H1 (cell line): Measurements from ENCODE around the gene PRSS2. TPM values are rescaled to one million over a fixed set of nuclear protein-coding genes. Genes with fewer than 3 reads are reported as not detected.

Experiments used
- CTCF ChIA-PET: fragments of 300-600 bp; sonication (Branson Sonifier 250); formaldehyde crosslinking; loops from one replicate; lab custom pipeline; 2021; ENCODE audit not compliant: partially characterized antibody; lab: Charles Lee
- POLR2A ChIA-PET: fragments of 300-600 bp; sonication (Branson Sonifier 250); formaldehyde crosslinking; loops from one replicate; lab custom pipeline; 2021; ENCODE audit warnings: inconsistent platforms; ENCODE audit not compliant: partially characterized antibody; lab: Charles Lee
- DNase-seq, 2 experiments: peaks; one replicate each; pipeline versions ENCODE4 v3.0.0 to v3.0.0-alpha.2; 2010 to 2022; ENCODE audit warnings: low spot score in 2 of 2, low read depth in 1 of 2, mixed read lengths in 1 of 2
- FAIRE-seq: peaks from 2 replicates; lab custom pipeline; 2011; peaks lifted over from hg19 to GRCh38; lab: Jason Lieb, UNC
- H2AFZ ChIP-seq: 2 replicates; pipeline ENCODE4 v1.8.1; 2012; ENCODE audit warnings: low read length, inconsistent platforms
- H2AK5ac ChIP-seq: 2 replicates; pipeline ENCODE4 v1.6.1; 2013; ENCODE audit warnings: low read depth, low read length
- H2BK120ac ChIP-seq: replicated peaks from 2 replicates; pipeline ENCODE3; 2013; ENCODE audit warnings: low read depth, low read length, inconsistent platforms
- H2BK12ac ChIP-seq: 2 replicates; pipeline ENCODE4 v1.6.1; 2013; ENCODE audit warnings: low read depth, low read length
- H2BK15ac ChIP-seq: 2 replicates; pipeline ENCODE4 v1.6.1; 2013; ENCODE audit warnings: low read length
- H2BK20ac ChIP-seq: 2 replicates; pipeline ENCODE4 v1.6.1; 2013; ENCODE audit warnings: low read length
- H2BK5ac ChIP-seq: 2 replicates; pipeline ENCODE4 v1.6.1; 2013; ENCODE audit warnings: low read depth, low read length
- H3K14ac ChIP-seq: 2 replicates; pipeline ENCODE4 v1.6.1; 2013; ENCODE audit warnings: inconsistent platforms; ENCODE audit not compliant: insufficient read length
- H3K18ac ChIP-seq: 2 replicates; pipeline ENCODE4 v1.6.1; 2013; ENCODE audit warnings: low read length; ENCODE audit errors: extremely low read depth
- H3K23ac ChIP-seq: 2 replicates; pipeline ENCODE4 v1.6.1; 2013; ENCODE audit warnings: inconsistent platforms; ENCODE audit not compliant: insufficient read length
- H3K23me2 ChIP-seq: 2 replicates; pipeline ENCODE4 v1.6.1; 2013; ENCODE audit warnings: low read depth, low read length
- H3K27ac ChIP-seq: 2 replicates; pipeline ENCODE4 v1.6.1; 2011; ENCODE audit warnings: low read depth, low read length, inconsistent platforms
- H3K27me3 ChIP-seq, 4 experiments: replicated peaks in 1 of 4; 1 replicate in 1 of 4; 2 replicates in 3 of 4; pipeline versions ENCODE4 v1.6.1 to v1.8.1; 2011 to 2013; ENCODE audit warnings: low read length in 3 of 4, mild to moderate bottlenecking in 3 of 4, inconsistent platforms in 2 of 4, mixed read lengths in 2 of 4, moderate library complexity in 1 of 4; ENCODE audit not compliant: control insufficient read depth in 3 of 4, insufficient read depth in 3 of 4; ENCODE audit errors: extremely low read depth in 1 of 4
- H3K36me3 ChIP-seq, 4 experiments: 2 replicates each; pipeline versions ENCODE4 v1.6.1 to v1.8.1; 2011 to 2013; ENCODE audit warnings: mild to moderate bottlenecking in 4 of 4, low read length in 3 of 4, moderate library complexity in 2 of 4, control low read depth in 1 of 4, inconsistent platforms in 1 of 4; ENCODE audit not compliant: insufficient read depth in 4 of 4, control insufficient read depth in 2 of 4
- H3K4ac ChIP-seq: replicated peaks from 2 replicates; pipeline ENCODE3; 2013; ENCODE audit warnings: low read length, low read depth, mixed read lengths, inconsistent platforms; ENCODE audit not compliant: insufficient read length
- H3K4me1 ChIP-seq, 4 experiments: replicated peaks in 1 of 4; 1 replicate in 1 of 4; 2 replicates in 3 of 4; pipeline versions ENCODE4 v1.6.1 to v1.8.1; 2011 to 2013; ENCODE audit warnings: low read length in 3 of 4, inconsistent platforms in 2 of 4, mixed read lengths in 1 of 4; ENCODE audit not compliant: insufficient read depth in 4 of 4, control insufficient read depth in 3 of 4
- H3K4me2 ChIP-seq, 2 experiments: 2 replicates each; pipeline versions ENCODE4 v1.6.1 to v1.8.1; 2011 to 2013; ENCODE audit warnings: low read depth in 2 of 2, low read length in 2 of 2, control low read depth in 1 of 2, inconsistent platforms in 1 of 2, mild to moderate bottlenecking in 1 of 2; ENCODE audit not compliant: insufficient read depth in 1 of 2
- H3K4me3 ChIP-seq, 4 experiments: fragments of 200-600, 300-600 bp in 1 of 4; sonication (generic), shearing (Covaris generic), sonication (Bioruptor Twin) in 1 of 4; 2 replicates each; pipeline versions ENCODE4 v1.5.1 to v1.8.1; 2011 to 2016; ENCODE audit warnings: low read length in 4 of 4, low read depth in 3 of 4, control low read depth in 2 of 4, inconsistent platforms in 2 of 4, mild to moderate bottlenecking in 2 of 4, mixed read lengths in 1 of 4, moderate library complexity in 1 of 4; ENCODE audit not compliant: insufficient read depth in 2 of 4; ENCODE audit errors: extremely low read depth in 1 of 4
- H3K56ac ChIP-seq: replicated peaks from 2 replicates; pipeline ENCODE3; 2013; ENCODE audit warnings: low read depth, mild to moderate bottlenecking, mixed read lengths, low read length, inconsistent platforms; ENCODE audit not compliant: insufficient read length
- H3K79me1 ChIP-seq: 2 replicates; pipeline ENCODE4 v1.6.1; 2013; ENCODE audit warnings: low read depth, low read length, control low read depth
- H3K79me2 ChIP-seq, 2 experiments: 2 replicates each; pipeline versions ENCODE4 v1.6.1 to v1.8.1; 2012 to 2013; ENCODE audit warnings: low read length in 2 of 2, mild to moderate bottlenecking in 2 of 2, inconsistent platforms in 1 of 2; ENCODE audit not compliant: insufficient read depth in 2 of 2, control insufficient read depth in 1 of 2
- H3K9ac ChIP-seq, 4 experiments: replicated peaks in 1 of 4; 1 replicate in 1 of 4; 2 replicates in 3 of 4; pipeline versions ENCODE4 v1.6.1 to v1.8.1; 2011 to 2013; ENCODE audit warnings: low read depth in 3 of 4, low read length in 3 of 4, control low read depth in 2 of 4, mild to moderate bottlenecking in 2 of 4, moderate library complexity in 2 of 4, inconsistent platforms in 1 of 4; ENCODE audit errors: extremely low read depth in 1 of 4
- H3K9me3 ChIP-seq, 2 experiments: 2 replicates each; pipeline versions ENCODE4 v1.6.1 to v1.8.1; 2012 to 2013; ENCODE audit warnings: mild to moderate bottlenecking in 2 of 2, moderate library complexity in 2 of 2, control low read depth in 1 of 2, inconsistent platforms in 1 of 2, low read depth in 1 of 2, low read length in 1 of 2, mixed read lengths in 1 of 2; ENCODE audit not compliant: insufficient read depth in 2 of 2
- H4K20me1 ChIP-seq, 2 experiments: replicated peaks in 1 of 2; 2 replicates each; pipeline versions ENCODE3 to v1.8.1; 2011 to 2013; ENCODE audit warnings: inconsistent platforms in 2 of 2, low read length in 2 of 2, mild to moderate bottlenecking in 1 of 2; ENCODE audit not compliant: insufficient read depth in 2 of 2, control insufficient read depth in 1 of 2
- H4K5ac ChIP-seq: 2 replicates; pipeline ENCODE4 v1.6.1; 2013; ENCODE audit warnings: low read length, low read depth, mixed read lengths, inconsistent platforms; ENCODE audit not compliant: insufficient read length
- H4K8ac ChIP-seq: 2 replicates; pipeline ENCODE4 v1.8.0; 2013; ENCODE audit warnings: mild to moderate bottlenecking, moderate library complexity, low read length, inconsistent platforms; ENCODE audit not compliant: insufficient read depth; ENCODE audit errors: extremely low read depth
- H4K91ac ChIP-seq: replicated peaks from 2 replicates; pipeline ENCODE3; 2013; ENCODE audit warnings: low read length, mixed read lengths, inconsistent platforms; ENCODE audit not compliant: insufficient read length
- ATF3 ChIP-seq: IDR thresholded peaks from 2 replicates; pipeline ENCODE4 v1.6.1; 2011; ENCODE audit warnings: low read depth, mild to moderate bottlenecking, low read length; ENCODE audit not compliant: insufficient read depth
- BACH1 ChIP-seq: IDR thresholded peaks from 2 replicates; pipeline ENCODE4 v1.6.1; 2012; ENCODE audit warnings: low read length, improper control_type of control experiment
- E2F6 ChIP-seq: IDR thresholded peaks from 2 replicates; pipeline ENCODE4 v1.6.1; 2012; ENCODE audit warnings: inconsistent platforms
- HDAC2 ChIP-seq, 2 experiments: fragments of 300-600 bp in 1 of 2; sonication (generic) in 1 of 2; IDR thresholded peaks; 2 replicates each; pipeline ENCODE4 v1.6.1; 2011 to 2012; ENCODE audit warnings: low read depth in 2 of 2, low read length in 2 of 2, mild to moderate bottlenecking in 2 of 2, moderate library complexity in 2 of 2, borderline replicate concordance in 1 of 2, inconsistent platforms in 1 of 2
- KDM5A ChIP-seq: fragments of 200-600 bp; IDR thresholded peaks from 2 replicates; pipeline ENCODE4 v1.7.1; 2012; ENCODE audit warnings: mild to moderate bottlenecking, low read length, inconsistent platforms, mixed read lengths
- NANOG ChIP-seq: IDR thresholded peaks from 2 replicates; pipeline ENCODE4 v1.6.1; 2011; ENCODE audit warnings: low read length, low read depth, mild to moderate bottlenecking, inconsistent platforms; ENCODE audit not compliant: insufficient read depth, poor library complexity, severe bottlenecking
- PHF8 ChIP-seq: fragments of 200-600 bp; sonication (generic); conservative IDR thresholded peaks from 2 replicates; pipeline ENCODE4 v1.7.1; 2012; ENCODE audit warnings: low read depth, mild to moderate bottlenecking, inconsistent platforms, low read length, moderate library complexity
- POLR2A ChIP-seq, 2 experiments: IDR thresholded peaks; 1 replicate in 1 of 2; 2 replicates in 1 of 2; pipeline ENCODE4 v1.6.1; 2011; ENCODE audit warnings: low read depth in 2 of 2, low read length in 2 of 2, mild to moderate bottlenecking in 2 of 2; ENCODE audit errors: control extremely low read depth in 1 of 2
- RFX5 ChIP-seq: IDR thresholded peaks from 2 replicates; pipeline ENCODE4 v1.6.1; 2011; ENCODE audit warnings: low read depth, low read length, improper control_type of control experiment, borderline replicate concordance
- TBP ChIP-seq: IDR thresholded peaks from 2 replicates; pipeline ENCODE4 v1.6.1; 2011; ENCODE audit warnings: low read depth, low read length, improper control_type of control experiment
- WGBS, 2 experiments: shearing (Covaris generic) in 1 of 2; methylation state at CpG; one replicate each; pipeline versions ENCODE4 v1.1.6 to v1.1.7; 2013 to 2015; ENCODE audit warnings: low lambda C conversion rate in 2 of 2, mixed read lengths in 2 of 2, inconsistent platforms in 1 of 2, low coverage in 1 of 2, missing lambda C conversion rate in 1 of 2; ENCODE audit not compliant: insufficient replicate concordance in 2 of 2, insufficient coverage in 1 of 2, insufficient read length in 1 of 2; ENCODE audit errors: extremely low coverage in 1 of 2, missing lambda C conversion rate in 1 of 2; 5-methylcytosine and 5-hydroxymethylcytosine counted together
- polyA plus RNA-seq, 7 experiments: library from polyadenylated mRNA; depleted of rRNA in 3 of 7; stranded (reverse) in 5 of 7; unstranded in 2 of 7; fragments of >200 nt in 5 of 7; fragments of 200-250 nt in 2 of 7; gene quantifications; 1 replicate in 5 of 7; 2 replicates in 1 of 7; 4 replicates in 1 of 7; pipeline versions ENCODE4 v1.2.1 to v1.2.3, GENCODE V29; 2011 to 2013; ENCODE audit warnings: missing spikeins in 2 of 7, mixed read lengths in 2 of 7
- total RNA-seq: library from RNA; stranded (reverse); fragmentation: NEBNext Ultra II Directional; extraction: Animal tissue kit (Norgen Biotek cat#: 25700); gene quantifications from 2 replicates; pipeline ENCODE4 v1.2.1, GENCODE V29; 2021

PRSS2 gene
- total and polyA plus RNA-seq, 2 of the 8 experiments (the other 6 are each of a cell fraction or from before 2014, with no cell fraction given), result not detected

GRCh38 chr7:142800088-142800487 is 29.3 kb downstream of the PRSS2 start:
- no peak overlapping the region for H3K27ac ChIP-seq
- TF ChIP-seq RFX5 (no peak), HDAC2 (IDR thresholded peaks at IDR 0.05; ENCODE audit: borderline replicate concordance in 1 of 2, low read depth in 2 of 2, low read length in 2 of 2) (no peak), KDM5A (no peak), E2F6 (no peak), ATF3 (no peak), PHF8 (no peak), NANOG (no peak), TBP (no peak), BACH1 (no peak), POLR2A (IDR thresholded peaks at IDR 0.05; ENCODE audit: control extremely low read depth in 1 of 2, low read depth in 2 of 2, low read length in 2 of 2) (no peak)

More at GRCh38 chr7:142800088-142800487, 29.3 kb downstream of the PRSS2 start:
- 33% methylated on average over 1 of the region's 1 CpG; no CpG with 5 or more reads in 1 of the 2 experiments for WGBS, 2 experiments
- Histone ChIP-seq H2BK20ac (no peak overlapping the region), H2BK120ac (no peak overlapping the region), H2BK5ac (no peak overlapping the region), H4K20me1 (peaks cover 0 to 3% of the 10 kb centered on the region in 2 experiments), H4K8ac (no peak overlapping the region), H3K23me2 (peaks cover 17% of the 10 kb centered on the region), H2BK15ac (no peak overlapping the region), H3K56ac (no peak overlapping the region), H3K4me3 (no peak overlapping the region), H2AFZ (no peak overlapping the region), H2AK5ac (no peak overlapping the region), H3K4ac (no peak overlapping the region), H3K27me3 (peaks cover 3 to 36% (median 26%) of the 10 kb centered on the region in 4 experiments; a peak in 6 of 7 replicates), H4K5ac (no peak overlapping the region), H3K79me1 (no peaks in the 10 kb centered on the region), H3K23ac (no peak overlapping the region), H2BK12ac (no peak overlapping the region), H3K18ac (no peak overlapping the region), H3K9ac (no peak overlapping the region), H3K9me3 (no peaks in the 10 kb centered on the region), H3K4me2 (no peak overlapping the region), H3K14ac (no peak overlapping the region), H3K4me1 (peaks cover 12 to 26% (median 16%) of the 10 kb centered on the region in 4 experiments), H3K79me2 (peaks cover 0 to 6% of the 10 kb centered on the region in 2 experiments; a peak in 1 of 4 replicates), H4K91ac (no peak overlapping the region), H3K36me3 (peaks cover 0 to 15% (median 3%) of the 10 kb centered on the region in 4 experiments; a peak in 4 of 8 replicates)
- no peak for DNase-seq
- ChIA-PET CTCF (interaction anchor here (0.9 to 24.1 kb wide), 5 partner anchors 13 to 283 kb away, joined by 3 to 430 read pairs (median 104); no protein-coding TSS in a partner anchor), POLR2A (interaction anchor here (5.8 kb wide), 1 partner anchor 7 kb away, joined by 36 read pairs; no protein-coding TSS in a partner anchor)
- no peak for FAIRE-seq
